H1 (cell line): Measurements from ENCODE around the gene PLD5. TPM values are rescaled to one million over a fixed set of nuclear protein-coding genes. Genes with fewer than 3 reads are reported as not detected.
"Not testable (repeated sequence)": the region's sequence is repeated elsewhere in the genome, so short reads cannot be mapped to it uniquely, and the experiment has no call there.

ENCODE experiments used
- CTCF ChIA-PET: fragments of 300-600 bp; sonication (Branson Sonifier 250); formaldehyde crosslinking; loops from one replicate; lab custom pipeline; 2021; ENCODE audit not compliant: partially characterized antibody; lab: Charles Lee
- POLR2A ChIA-PET: fragments of 300-600 bp; sonication (Branson Sonifier 250); formaldehyde crosslinking; loops from one replicate; lab custom pipeline; 2021; ENCODE audit warnings: inconsistent platforms; ENCODE audit not compliant: partially characterized antibody; lab: Charles Lee
- DNase-seq, 2 experiments: peaks; one replicate each; pipeline versions ENCODE4 v3.0.0 to v3.0.0-alpha.2; 2010 to 2022; ENCODE audit warnings: low spot score in 2 of 2, low read depth in 1 of 2, mixed read lengths in 1 of 2
- FAIRE-seq: peaks from 2 replicates; lab custom pipeline; 2011; peaks lifted over from hg19 to GRCh38; lab: Jason Lieb, UNC
- H2AFZ ChIP-seq: 2 replicates; pipeline ENCODE4 v1.8.1; 2012; ENCODE audit warnings: low read length, inconsistent platforms
- H2AK5ac ChIP-seq: 2 replicates; pipeline ENCODE4 v1.6.1; 2013; ENCODE audit warnings: low read depth, low read length
- H2BK120ac ChIP-seq: replicated peaks from 2 replicates; pipeline ENCODE3; 2013; ENCODE audit warnings: low read depth, low read length, inconsistent platforms
- H2BK12ac ChIP-seq: 2 replicates; pipeline ENCODE4 v1.6.1; 2013; ENCODE audit warnings: low read depth, low read length
- H2BK15ac ChIP-seq: 2 replicates; pipeline ENCODE4 v1.6.1; 2013; ENCODE audit warnings: low read length
- H2BK20ac ChIP-seq: 2 replicates; pipeline ENCODE4 v1.6.1; 2013; ENCODE audit warnings: low read length
- H2BK5ac ChIP-seq: 2 replicates; pipeline ENCODE4 v1.6.1; 2013; ENCODE audit warnings: low read depth, low read length
- H3K14ac ChIP-seq: 2 replicates; pipeline ENCODE4 v1.6.1; 2013; ENCODE audit warnings: inconsistent platforms; ENCODE audit not compliant: insufficient read length
- H3K18ac ChIP-seq: 2 replicates; pipeline ENCODE4 v1.6.1; 2013; ENCODE audit warnings: low read length; ENCODE audit errors: extremely low read depth
- H3K23ac ChIP-seq: 2 replicates; pipeline ENCODE4 v1.6.1; 2013; ENCODE audit warnings: inconsistent platforms; ENCODE audit not compliant: insufficient read length
- H3K23me2 ChIP-seq: 2 replicates; pipeline ENCODE4 v1.6.1; 2013; ENCODE audit warnings: low read depth, low read length
- H3K27ac ChIP-seq: 2 replicates; pipeline ENCODE4 v1.6.1; 2011; ENCODE audit warnings: low read depth, low read length, inconsistent platforms
- H3K27me3 ChIP-seq, 4 experiments: replicated peaks in 1 of 4; 1 replicate in 1 of 4; 2 replicates in 3 of 4; pipeline versions ENCODE4 v1.6.1 to v1.8.1; 2011 to 2013; ENCODE audit warnings: low read length in 3 of 4, mild to moderate bottlenecking in 3 of 4, inconsistent platforms in 2 of 4, mixed read lengths in 2 of 4, moderate library complexity in 1 of 4; ENCODE audit not compliant: control insufficient read depth in 3 of 4, insufficient read depth in 3 of 4; ENCODE audit errors: extremely low read depth in 1 of 4
- H3K36me3 ChIP-seq, 4 experiments: 2 replicates each; pipeline versions ENCODE4 v1.6.1 to v1.8.1; 2011 to 2013; ENCODE audit warnings: mild to moderate bottlenecking in 4 of 4, low read length in 3 of 4, moderate library complexity in 2 of 4, control low read depth in 1 of 4, inconsistent platforms in 1 of 4; ENCODE audit not compliant: insufficient read depth in 4 of 4, control insufficient read depth in 2 of 4
- H3K4ac ChIP-seq: replicated peaks from 2 replicates; pipeline ENCODE3; 2013; ENCODE audit warnings: low read length, low read depth, mixed read lengths, inconsistent platforms; ENCODE audit not compliant: insufficient read length
- H3K4me1 ChIP-seq, 4 experiments: replicated peaks in 1 of 4; 1 replicate in 1 of 4; 2 replicates in 3 of 4; pipeline versions ENCODE4 v1.6.1 to v1.8.1; 2011 to 2013; ENCODE audit warnings: low read length in 3 of 4, inconsistent platforms in 2 of 4, mixed read lengths in 1 of 4; ENCODE audit not compliant: insufficient read depth in 4 of 4, control insufficient read depth in 3 of 4
- H3K4me2 ChIP-seq, 2 experiments: 2 replicates each; pipeline versions ENCODE4 v1.6.1 to v1.8.1; 2011 to 2013; ENCODE audit warnings: low read depth in 2 of 2, low read length in 2 of 2, control low read depth in 1 of 2, inconsistent platforms in 1 of 2, mild to moderate bottlenecking in 1 of 2; ENCODE audit not compliant: insufficient read depth in 1 of 2
- H3K4me3 ChIP-seq, 4 experiments: fragments of 200-600, 300-600 bp in 1 of 4; sonication (generic), shearing (Covaris generic), sonication (Bioruptor Twin) in 1 of 4; 2 replicates each; pipeline versions ENCODE4 v1.5.1 to v1.8.1; 2011 to 2016; ENCODE audit warnings: low read length in 4 of 4, low read depth in 3 of 4, control low read depth in 2 of 4, inconsistent platforms in 2 of 4, mild to moderate bottlenecking in 2 of 4, mixed read lengths in 1 of 4, moderate library complexity in 1 of 4; ENCODE audit not compliant: insufficient read depth in 2 of 4; ENCODE audit errors: extremely low read depth in 1 of 4
- H3K56ac ChIP-seq: replicated peaks from 2 replicates; pipeline ENCODE3; 2013; ENCODE audit warnings: low read depth, mild to moderate bottlenecking, mixed read lengths, low read length, inconsistent platforms; ENCODE audit not compliant: insufficient read length
- H3K79me1 ChIP-seq: 2 replicates; pipeline ENCODE4 v1.6.1; 2013; ENCODE audit warnings: low read depth, low read length, control low read depth
- H3K79me2 ChIP-seq, 2 experiments: 2 replicates each; pipeline versions ENCODE4 v1.6.1 to v1.8.1; 2012 to 2013; ENCODE audit warnings: low read length in 2 of 2, mild to moderate bottlenecking in 2 of 2, inconsistent platforms in 1 of 2; ENCODE audit not compliant: insufficient read depth in 2 of 2, control insufficient read depth in 1 of 2
- H3K9ac ChIP-seq, 4 experiments: replicated peaks in 1 of 4; 1 replicate in 1 of 4; 2 replicates in 3 of 4; pipeline versions ENCODE4 v1.6.1 to v1.8.1; 2011 to 2013; ENCODE audit warnings: low read depth in 3 of 4, low read length in 3 of 4, control low read depth in 2 of 4, mild to moderate bottlenecking in 2 of 4, moderate library complexity in 2 of 4, inconsistent platforms in 1 of 4; ENCODE audit errors: extremely low read depth in 1 of 4
- H3K9me3 ChIP-seq, 2 experiments: 2 replicates each; pipeline versions ENCODE4 v1.6.1 to v1.8.1; 2012 to 2013; ENCODE audit warnings: mild to moderate bottlenecking in 2 of 2, moderate library complexity in 2 of 2, control low read depth in 1 of 2, inconsistent platforms in 1 of 2, low read depth in 1 of 2, low read length in 1 of 2, mixed read lengths in 1 of 2; ENCODE audit not compliant: insufficient read depth in 2 of 2
- H4K20me1 ChIP-seq, 2 experiments: replicated peaks in 1 of 2; 2 replicates each; pipeline versions ENCODE3 to v1.8.1; 2011 to 2013; ENCODE audit warnings: inconsistent platforms in 2 of 2, low read length in 2 of 2, mild to moderate bottlenecking in 1 of 2; ENCODE audit not compliant: insufficient read depth in 2 of 2, control insufficient read depth in 1 of 2
- H4K5ac ChIP-seq: 2 replicates; pipeline ENCODE4 v1.6.1; 2013; ENCODE audit warnings: low read length, low read depth, mixed read lengths, inconsistent platforms; ENCODE audit not compliant: insufficient read length
- H4K8ac ChIP-seq: 2 replicates; pipeline ENCODE4 v1.8.0; 2013; ENCODE audit warnings: mild to moderate bottlenecking, moderate library complexity, low read length, inconsistent platforms; ENCODE audit not compliant: insufficient read depth; ENCODE audit errors: extremely low read depth
- H4K91ac ChIP-seq: replicated peaks from 2 replicates; pipeline ENCODE3; 2013; ENCODE audit warnings: low read length, mixed read lengths, inconsistent platforms; ENCODE audit not compliant: insufficient read length
- WGBS, 2 experiments: shearing (Covaris generic) in 1 of 2; methylation state at CpG; one replicate each; pipeline versions ENCODE4 v1.1.6 to v1.1.7; 2013 to 2015; ENCODE audit warnings: low lambda C conversion rate in 2 of 2, mixed read lengths in 2 of 2, inconsistent platforms in 1 of 2, low coverage in 1 of 2, missing lambda C conversion rate in 1 of 2; ENCODE audit not compliant: insufficient replicate concordance in 2 of 2, insufficient coverage in 1 of 2, insufficient read length in 1 of 2; ENCODE audit errors: extremely low coverage in 1 of 2, missing lambda C conversion rate in 1 of 2; 5-methylcytosine and 5-hydroxymethylcytosine counted together
- polyA plus RNA-seq, 7 experiments: library from polyadenylated mRNA; depleted of rRNA in 3 of 7; stranded (reverse) in 5 of 7; unstranded in 2 of 7; fragments of >200 nt in 5 of 7; fragments of 200-250 nt in 2 of 7; gene quantifications; 1 replicate in 5 of 7; 2 replicates in 1 of 7; 4 replicates in 1 of 7; pipeline versions ENCODE4 v1.2.1 to v1.2.3, GENCODE V29; 2011 to 2013; ENCODE audit warnings: missing spikeins in 2 of 7, mixed read lengths in 2 of 7
- total RNA-seq: library from RNA; stranded (reverse); fragmentation: NEBNext Ultra II Directional; extraction: Animal tissue kit (Norgen Biotek cat#: 25700); gene quantifications from 2 replicates; pipeline ENCODE4 v1.2.1, GENCODE V29; 2021

The PLD5 gene
- total and polyA plus RNA-seq, 2 of the 8 experiments (the other 6 are each of a cell fraction or from before 2014, with no cell fraction given): 0.86 to 8.5 TPM

DNA sequence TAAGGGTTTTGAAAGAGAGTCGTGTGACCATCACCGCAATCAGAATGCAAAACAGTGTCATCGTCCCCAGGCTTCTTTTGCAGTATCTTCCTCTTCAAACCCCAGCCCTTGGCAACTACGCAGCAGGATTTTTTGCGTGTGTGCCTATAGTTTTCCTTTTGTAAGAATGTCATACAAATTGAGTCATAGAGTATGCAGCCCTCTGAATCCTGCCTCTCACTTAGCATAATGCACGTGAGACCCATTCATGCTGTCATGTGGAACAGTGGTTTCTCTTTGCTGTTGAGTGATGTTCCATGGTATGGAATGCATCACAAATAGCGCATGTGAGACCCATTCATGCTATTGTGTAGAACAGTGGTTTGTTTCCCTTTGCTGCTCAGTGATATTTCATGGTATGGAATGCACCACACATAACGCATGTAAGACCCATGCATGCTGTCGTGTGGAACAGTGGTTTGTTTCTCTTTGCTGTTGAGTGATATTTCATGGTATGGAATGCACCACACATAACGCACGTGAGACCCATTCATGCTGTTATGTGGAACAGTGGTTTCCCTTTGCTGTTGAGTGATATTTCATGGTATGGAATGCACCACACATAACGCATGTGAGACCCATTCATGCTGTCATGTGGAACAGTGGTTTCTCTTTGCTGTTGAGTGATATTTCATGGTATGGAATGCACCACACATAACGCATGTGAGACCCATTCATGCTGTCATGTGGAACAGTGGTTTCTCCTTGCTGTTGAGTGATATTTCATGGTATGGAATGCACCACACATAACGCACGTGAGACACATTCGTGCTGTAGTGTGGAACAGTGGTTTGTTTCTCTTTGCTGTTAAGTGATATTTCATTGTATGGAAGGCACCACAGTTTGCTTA lies 299.4 kb downstream of the PLD5 start:
- H3K4ac ChIP-seq, H2BK15ac ChIP-seq, H4K5ac ChIP-seq, H3K9me3 ChIP-seq, H4K91ac ChIP-seq, H2AFZ ChIP-seq, H3K4me2 ChIP-seq, H4K20me1 ChIP-seq, CTCF ChIA-PET, H3K79me1 ChIP-seq, H3K56ac ChIP-seq, H3K4me1 ChIP-seq, H3K14ac ChIP-seq, POLR2A ChIA-PET, H2BK120ac ChIP-seq, H3K23me2 ChIP-seq, H3K79me2 ChIP-seq, H3K27me3 ChIP-seq, H3K9ac ChIP-seq, H3K36me3 ChIP-seq, H4K8ac ChIP-seq, DNase-seq, H3K4me3 ChIP-seq, H3K23ac ChIP-seq, H3K27ac ChIP-seq, FAIRE-seq: not testable (repeated sequence)
- WGBS, 2 experiments: 83% methylated on average over 16 of the region's 16 CpGs; no CpG with 5 or more reads in 1 of the 2 experiments
- H2BK5ac ChIP-seq: peak overlapping the region; percentile 79; the same call in 1 of the 2 replicates
- H2BK12ac ChIP-seq: peak overlapping the region; percentile 77; the same call in 1 of the 2 replicates
- H2AK5ac ChIP-seq: peak overlapping the region; percentile 87
- H3K18ac ChIP-seq: peak overlapping the region; percentile 42; the same call in 1 of the 2 replicates
- peak overlapping the region; percentile 37; the same call in 1 of the 2 replicates for H2BK20ac ChIP-seq
